A549 (cell line): ENCODE results near the gene C12orf75. TPM values are rescaled to one million over a fixed set of nuclear protein-coding genes. Genes with fewer than 3 reads are reported as not detected.

ENCODE experiments used
- ATAC-seq, 2 experiments: fragments of 200-7000 bp in 1 of 2; fragments of >200 bp in 1 of 2; cut with Nextera tagmentation in 1 of 2; cut with Tn5 transposase in 1 of 2; 3 replicates each; pipeline versions ENCODE4 v1.8.0 to v1.9.1; 2018 to 2020; ENCODE audit warnings: mild to moderate bottlenecking in 1 of 2, moderate library complexity in 1 of 2
- CTCF ChIA-PET: fragments of 300-600 bp; sonication (Branson Sonifier 250); formaldehyde crosslinking; extraction: SDS; loops from one replicate; lab custom pipeline; 2021; ENCODE audit warnings: antibody characterized with exemption, inconsistent platforms; lab: Yijun Ruan, JAX
- POLR2A ChIA-PET: fragments of 350-600 bp; formaldehyde crosslinking; extraction: SDS; loops from one replicate; lab custom pipeline; 2021; ENCODE audit warnings: antibody characterized with exemption, inconsistent platforms; lab: Yijun Ruan, JAX
- DNase-seq, 2 experiments: peaks; one replicate each; pipeline versions ENCODE4 v3.0.0 to v3.0.0-alpha.2; 2011 to 2016; ENCODE audit warnings: low read depth in 1 of 2, low spot score in 1 of 2
- FAIRE-seq: peaks from 2 replicates; lab custom pipeline; 2011; peaks lifted over from hg19 to GRCh38; lab: Jason Lieb, UNC
- H3K27ac ChIP-seq, 2 experiments: fragments of >200 bp; sonication (Bioruptor Twin); formaldehyde crosslinking; 3 replicates each; pipeline ENCODE4 v1.5.1; 2016 to 2017
- H3K4me1 ChIP-seq: fragments of >200 bp; sonication (Bioruptor Twin); formaldehyde crosslinking; 3 replicates; pipeline ENCODE4 v1.6.1; 2016
- H3K4me2 ChIP-seq: fragments of >200 bp; sonication (Bioruptor Twin); formaldehyde crosslinking; 3 replicates; pipeline ENCODE4 v1.6.1; 2016
- H3K4me3 ChIP-seq: fragments of >200 bp; sonication (Bioruptor Twin); formaldehyde crosslinking; 3 replicates; pipeline ENCODE4 v1.5.1; 2016
- H3K9me3 ChIP-seq: fragments of >200 bp; sonication (Bioruptor Twin); formaldehyde crosslinking; 3 replicates; pipeline ENCODE4 v1.6.1; 2016
- CHD2 ChIP-seq: fragments of 150-350 bp; IDR thresholded peaks from 2 replicates; pipeline ENCODE4 v1.6.1; 2014; ENCODE audit warnings: low read length; ENCODE audit not compliant: partially characterized antibody
- CHD4 ChIP-seq: fragments of 200-600 bp; sonication (generic); IDR thresholded peaks from 2 replicates; pipeline ENCODE4 v1.6.1; 2016; ENCODE audit warnings: antibody characterized with exemption, mild to moderate bottlenecking, borderline replicate concordance
- E2F6 ChIP-seq: IDR thresholded peaks from 2 replicates; pipeline ENCODE4 v1.6.1; 2012; ENCODE audit warnings: low read depth, borderline replicate concordance
- FOSB ChIP-seq: fragments of 250-450 bp; sonication (Bioruptor Pico); IDR thresholded peaks from 2 replicates; pipeline ENCODE4 v1.5.0; 2020; ENCODE audit warnings: mild to moderate bottlenecking, moderate library complexity
- FOSL2 ChIP-seq, 2 experiments: fragments of 450-650 bp in 1 of 2; fragments of >200 bp in 1 of 2; sonication (Bioruptor Twin) in 1 of 2; formaldehyde crosslinking; IDR thresholded peaks; 2 replicates each; pipeline versions ENCODE4 v1.5.0 to v1.6.1; 2016 to 2020; ENCODE audit warnings: mild to moderate bottlenecking in 1 of 2, moderate library complexity in 1 of 2
- FOXS1 ChIP-seq: fragments of 250-450 bp; sonication (Bioruptor Pico); IDR thresholded peaks from 2 replicates; pipeline ENCODE4 v1.5.0; 2020; ENCODE audit warnings: mild to moderate bottlenecking, moderate library complexity
- GATA3 ChIP-seq: IDR thresholded peaks from 2 replicates; pipeline ENCODE4 v1.6.1; 2012; ENCODE audit warnings: borderline replicate concordance
- HES2 ChIP-seq: fragments of >200 bp; sonication (Bioruptor Twin); formaldehyde crosslinking; IDR thresholded peaks from 2 replicates; pipeline ENCODE4 v1.6.1; 2016
- JUN ChIP-seq, 2 experiments: fragments of >200 bp; sonication (Bioruptor Twin); formaldehyde crosslinking; IDR thresholded peaks; 2 replicates in 1 of 2; 3 replicates in 1 of 2; pipeline ENCODE4 v1.6.1; 2016 to 2017
- MAFK ChIP-seq: fragments of 450-650 bp; IDR thresholded peaks from 2 replicates; pipeline ENCODE4 v1.6.1; 2014; ENCODE audit not compliant: partially characterized antibody
- MAZ ChIP-seq: fragments of 150-350 bp; IDR thresholded peaks from 2 replicates; pipeline ENCODE4 v1.6.1; 2014; ENCODE audit warnings: antibody characterized with exemption, low read depth, low read length, borderline replicate concordance
- NFE2L2 ChIP-seq: fragments of 150-350 bp; conservative IDR thresholded peaks from 2 replicates; pipeline ENCODE4 v1.6.1; 2014; ENCODE audit warnings: low read length
- NPAS2 ChIP-seq: fragments of 250-450 bp; sonication (Bioruptor Pico); IDR thresholded peaks from 2 replicates; pipeline ENCODE4 v1.8.0; 2022; ENCODE audit warnings: mild to moderate bottlenecking, moderate library complexity, borderline replicate concordance
- NR3C1 ChIP-seq: fragments of >200 bp; sonication (Bioruptor Twin); formaldehyde crosslinking; IDR thresholded peaks from 3 replicates; pipeline ENCODE4 v1.6.1; 2017
- PBX3 ChIP-seq: IDR thresholded peaks from 2 replicates; pipeline ENCODE4 v1.6.1; 2012
- RCOR1 ChIP-seq: fragments of 150-350 bp; IDR thresholded peaks from 2 replicates; pipeline ENCODE4 v1.6.1; 2014; ENCODE audit warnings: antibody characterized with exemption, low read length, low read depth
- TFCP2L1 ChIP-seq: fragments of 250-450 bp; sonication (Bioruptor Pico); IDR thresholded peaks from 2 replicates; pipeline ENCODE4 v1.5.0; 2021; ENCODE audit warnings: mild to moderate bottlenecking
- ZSCAN20 ChIP-seq: fragments of 250-450 bp; sonication (Bioruptor Pico); IDR thresholded peaks from 2 replicates; pipeline ENCODE4 v1.8.0; 2022; ENCODE audit warnings: mild to moderate bottlenecking, moderate library complexity
- WGBS: methylation state at CpG from one replicate; pipeline ENCODE4 v1.1.6; 2017; ENCODE audit errors: missing lambda C conversion rate; 5-methylcytosine and 5-hydroxymethylcytosine counted together
- polyA plus RNA-seq, 4 experiments: library from polyadenylated mRNA; depleted of rRNA in 3 of 4; stranded (reverse); fragments of >200 nt; fragmentation: RNase III in 1 of 4; extraction: RNeasy Plus Mini Kit Qiagen cat#74134 plus additional on column Dnase treatment in 1 of 4; gene quantifications; 2 replicates in 3 of 4; 3 replicates in 1 of 4; pipeline ENCODE4 v1.2.3, GENCODE V29; 2011 to 2017

C12orf75 gene
- polyA plus RNA-seq, 2 of the 4 experiments (the other 2 are of a cell fraction) = 210 to 298 TPM

- CTCF ChIA-PET = interaction anchor here (0.9 to 1.2 kb wide), 4 partner anchors 12 to 69 kb away, joined by 3 to 4 read pairs (median 4); no protein-coding TSS in a partner anchor
- FAIRE-seq (no peak), ATAC-seq (no peak), DNase-seq (no peak)
- no peak overlapping the region for H3K4me3 ChIP-seq
- no peak for TF ChIP-seq RCOR1
- POLR2A ChIA-PET = interaction anchor here (1.7 kb wide), 1 partner anchor 57 kb away, joined by 5 read pairs; the partner anchor contains the start of gene APPL2
- peaks cover 23% of the 10 kb centered on the region; the same call in 2 of the 3 replicates for H3K4me1 ChIP-seq
- H3K27ac ChIP-seq = peak overlapping the region in 1 of 2 experiments; percentile 24; a peak in 2 of 6 replicates
- H3K9me3 ChIP-seq = peaks cover 6% of the 10 kb centered on the region; the same call in 1 of the 3 replicates
- H3K4me2 ChIP-seq = peak overlapping the region; percentile 46; the same call in 2 of the 3 replicates
These were observed 37.3 kb upstream of the C12orf75 start for GRCh38 chr12:105293187-105293586.

- DNase-seq = no peak
- POLR2A ChIA-PET = interaction anchor here (1.7 kb wide), 1 partner anchor 58 kb away, joined by 5 read pairs; the partner anchor contains the start of gene APPL2
- TF ChIP-seq E2F6 = no peak
- Histone ChIP-seq H3K27ac (peak overlapping the region; percentile 4 to 51; a peak in 3 of 6 replicates), H3K9me3 (peaks cover 8% of the 10 kb centered on the region; the same call in 1 of the 3 replicates), H3K4me2 (no peak overlapping the region), H3K4me1 (peaks cover 23% of the 10 kb centered on the region; the same call in 2 of the 3 replicates), H3K4me3 (no peak overlapping the region)
- CTCF ChIA-PET = interaction anchor here (0.8 to 1.2 kb wide), 2 partner anchors 70 to 988 kb away, joined by 3 read pairs; no protein-coding TSS in a partner anchor
- FAIRE-seq = no peak
- ATAC-seq = no peak
- WGBS = 87% methylated on average over 2 of the region's 2 CpGs
These were observed 36.3 kb upstream of the C12orf75 start for GRCh38 chr12:105294161-105294560.

GRCh38 chr12:105294886-105295479 lies 35.5 kb upstream of the C12orf75 start:
- no peak for ATAC-seq
- DNase-seq = no peak
- ChIA-PET POLR2A (interaction anchor here (1.7 kb wide), 1 partner anchor 59 kb away, joined by 5 read pairs; the partner anchor contains the start of gene APPL2), CTCF (interaction anchor here (1.5 kb wide), 1 partner anchor 10 kb away, joined by 3 read pairs; no protein-coding TSS in a partner anchor)
- H3K4me2 ChIP-seq = no peak overlapping the region
- H3K9me3 ChIP-seq = peaks cover 8% of the 10 kb centered on the region; the same call in 1 of the 3 replicates
- H3K4me1 ChIP-seq = peaks cover 23% of the 10 kb centered on the region; the same call in 2 of the 3 replicates
- H3K27ac ChIP-seq = peak overlapping the region in 1 of 2 experiments; percentile 51; a peak in 4 of 6 replicates
- no peak overlapping the region for H3K4me3 ChIP-seq
- TF ChIP-seq CHD2 = no peak
- no peak for TF ChIP-seq FOSB (CRISPR knock-in tag)
- TF ChIP-seq ZSCAN20 = no peak
- TF ChIP-seq NFE2L2 = peak; percentile 76
- TF ChIP-seq JUN (IDR thresholded peaks at IDR 0.05) = no peak
- no peak for TF ChIP-seq CHD4
- TF ChIP-seq NPAS2 (CRISPR knock-in tag) = no peak
- TF ChIP-seq TFCP2L1 (CRISPR knock-in tag) = no peak
- TF ChIP-seq FOXS1 = no peak
- TF ChIP-seq MAFK = peak; percentile 91
- TF ChIP-seq GATA3 = no peak
- no peak for TF ChIP-seq MAZ
- no peak for TF ChIP-seq PBX3
- no peak for TF ChIP-seq NR3C1
- no peak for TF ChIP-seq E2F6
- no peak for TF ChIP-seq HES2
- TF ChIP-seq FOSL2 (IDR thresholded peaks at IDR 0.05) = no peak
- TF ChIP-seq FOSL2 (CRISPR knock-in tag; IDR thresholded peaks at IDR 0.05) = peak; percentile 9; the same call in 1 of the 2 replicates
- 68% methylated on average over 4 of the region's 4 CpGs for WGBS
- peak; percentile 54 for FAIRE-seq
